ENCODE measurements around the gene CAMK2A.

CAMK2A gene

GRCh38 chr5:150206098-150206778, 83.3 kb downstream of the CAMK2A start:
- DNase-seq (ENCODE audit: low read depth in 1 of 2, low spot score in 1 of 2): peak in 1 of 2 experiments; percentile 33
- TF ChIP-seq POLR2AphosphoS5 (IDR thresholded peaks at IDR 0.05; ENCODE audit: low read depth) (0 out of 2 replicates have a peak, but pooled peaks have one; percentile 33), SPI1 (IDR thresholded peaks at IDR 0.05; ENCODE audit: borderline replicate concordance, low read depth) (peak; percentile 27; the same call in 1 of the 2 replicates), REST (IDR thresholded peaks at IDR 0.05; ENCODE audit: insufficient replicate concordance, low read depth) (no peak)
- H3K27me3 ChIP-seq (ENCODE audit: insufficient read depth, poor library complexity, severe bottlenecking): peaks cover 8% of the 10 kb centered on the region

GRCh38 chr5:150204590-150204960, 85.0 kb downstream of the CAMK2A start:
- no peak for DNase-seq (ENCODE audit: low read depth in 1 of 2, low spot score in 1 of 2)
- H3K27me3 ChIP-seq (ENCODE audit: insufficient read depth, poor library complexity, severe bottlenecking): peaks cover 8% of the 10 kb centered on the region
- no peak overlapping the region for H3K27ac ChIP-seq (replicated peaks)
- H3K4me3 ChIP-seq (replicated peaks; ENCODE audit: insufficient read depth, low read length): no peak overlapping the region
- TF ChIP-seq SPI1 (IDR thresholded peaks at IDR 0.05; ENCODE audit: borderline replicate concordance, low read depth) (no peak), GABPA (IDR thresholded peaks at IDR 0.05; ENCODE audit: low read depth) (no peak), REST (IDR thresholded peaks at IDR 0.05; ENCODE audit: insufficient replicate concordance, low read depth) (no peak), CTCF (IDR thresholded peaks at IDR 0.05; ENCODE audit: insufficient read depth, low read length) (no peak), POLR2AphosphoS5 (IDR thresholded peaks at IDR 0.05; ENCODE audit: low read depth) (no peak)

More at GRCh38 chr5:150206098-150206778, 83.3 kb downstream of the CAMK2A start:
- Histone ChIP-seq H3K27ac (replicated peaks) (no peak overlapping the region), H3K4me3 (replicated peaks; ENCODE audit: insufficient read depth, low read length) (no peak overlapping the region)

- H3K27ac ChIP-seq (replicated peaks): no peak overlapping the region
- no peak for DNase-seq (ENCODE audit: low read depth in 1 of 2, low spot score in 1 of 2)
- TF ChIP-seq POLR2AphosphoS5 (IDR thresholded peaks at IDR 0.05; ENCODE audit: low read depth) (no peak), CTCF (IDR thresholded peaks at IDR 0.05; ENCODE audit: insufficient read depth, low read length) (no peak), GABPA (IDR thresholded peaks at IDR 0.05; ENCODE audit: low read depth) (no peak), REST (IDR thresholded peaks at IDR 0.05; ENCODE audit: insufficient replicate concordance, low read depth) (no peak), SPI1 (IDR thresholded peaks at IDR 0.05; ENCODE audit: borderline replicate concordance, low read depth) (no peak)
- H3K27me3 ChIP-seq (ENCODE audit: insufficient read depth, poor library complexity, severe bottlenecking): peaks cover 4% of the 10 kb centered on the region
- H3K4me3 ChIP-seq (replicated peaks; ENCODE audit: insufficient read depth, low read length): no peak overlapping the region
Observed at GRCh38 chr5:150203832-150204589, 85.6 kb downstream of the CAMK2A start.
